CD4-positive, alpha-beta T cell treated with Interleukin-6 for 4 hours (primary cell): Measurements from ENCODE around the gene DCAF11.

Source experiments
- DNase-seq: peaks from one replicate; pipeline ENCODE4 v3.0.0-alpha.2; 2020; ENCODE audit warnings: mixed read lengths

Gene DCAF11

DNA sequence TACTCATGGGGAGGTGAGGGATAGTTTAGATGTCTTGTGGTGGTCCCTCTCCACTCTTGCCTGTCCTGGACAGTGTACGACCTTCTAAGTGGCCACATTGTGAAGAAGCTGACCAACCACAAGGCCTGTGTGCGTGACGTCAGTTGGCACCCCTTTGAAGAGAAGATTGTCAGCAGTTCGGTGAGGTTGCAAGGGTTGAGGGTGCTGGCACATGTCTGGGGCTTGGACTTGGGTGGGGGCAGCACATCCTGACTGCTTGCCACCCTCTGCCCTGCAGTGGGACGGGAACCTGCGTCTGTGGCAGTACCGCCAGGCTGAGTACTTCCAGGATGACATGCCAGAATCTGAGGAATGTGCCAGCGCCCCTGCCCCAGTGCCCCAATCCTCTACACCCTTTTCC, 8.3 kb downstream of the DCAF11 start:
- no peak for DNase-seq

DNA sequence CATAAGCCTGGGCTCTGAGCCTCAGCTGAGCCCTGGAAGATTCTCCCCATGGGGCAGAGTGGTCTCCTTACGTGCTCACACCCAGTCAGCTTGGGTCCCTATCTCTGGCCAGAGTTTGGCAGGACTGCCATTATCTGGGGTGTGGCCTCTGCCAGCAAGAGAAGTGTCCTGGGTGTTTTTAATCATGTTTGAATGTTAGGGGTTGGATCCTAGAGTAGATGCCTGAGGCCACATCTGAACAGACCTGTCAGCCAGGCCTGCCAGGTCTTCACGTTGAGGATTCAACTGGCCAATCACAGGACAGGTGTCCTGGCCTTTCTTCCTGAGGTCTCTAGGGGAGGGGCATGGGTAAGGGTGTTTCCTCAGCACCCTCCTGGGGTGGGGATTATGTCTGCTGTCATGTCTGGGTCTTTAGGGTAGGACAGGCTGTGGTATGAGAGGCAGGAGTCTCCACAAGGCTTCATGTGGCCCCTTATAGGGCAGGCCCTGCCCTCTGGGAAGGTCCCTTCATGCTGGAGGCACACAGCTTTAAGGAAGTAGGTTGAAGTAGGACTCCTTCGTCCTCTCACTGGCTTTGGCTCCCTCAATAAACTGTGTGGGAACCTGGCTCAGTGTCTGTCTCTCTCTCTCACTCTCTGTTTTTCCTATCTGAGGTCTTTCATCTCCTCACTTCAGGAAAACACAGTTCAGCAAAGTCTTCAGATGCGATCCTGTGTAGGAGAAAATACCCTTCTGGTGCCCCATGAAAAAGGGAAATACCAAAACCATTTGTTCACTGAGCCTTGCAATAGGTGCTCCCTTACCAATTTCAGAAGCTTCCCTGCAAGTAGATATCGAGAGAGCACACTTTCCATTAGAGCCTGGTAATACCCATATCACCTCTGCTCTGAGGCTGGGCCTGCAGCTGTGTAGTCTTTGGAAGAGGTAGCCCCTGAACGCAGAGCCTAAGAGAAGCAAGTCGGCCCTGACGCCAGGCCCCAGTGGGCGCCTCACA, 9.1 kb downstream of the DCAF11 start:
- no peak for DNase-seq

DNA sequence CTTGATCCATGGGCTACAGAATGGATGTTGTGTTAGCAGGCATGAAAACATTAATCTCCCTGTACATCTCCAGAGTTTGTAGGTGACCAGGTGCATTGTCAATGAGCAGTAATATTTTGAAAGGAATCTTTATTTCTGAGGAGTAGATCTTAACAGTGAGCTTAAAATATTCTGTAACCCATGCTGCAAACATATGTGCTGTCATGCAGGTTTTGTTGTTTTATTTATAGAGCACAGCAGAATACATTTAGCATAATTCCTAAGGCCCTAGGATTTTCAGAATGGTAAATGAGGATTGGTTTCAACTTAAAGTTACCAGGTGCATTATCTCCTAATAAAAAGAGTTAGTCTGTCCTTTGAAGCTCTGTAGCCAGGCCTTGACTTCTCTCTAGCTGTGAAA, 12.4 kb downstream of the DCAF11 start:
- no peak for DNase-seq

DNA sequence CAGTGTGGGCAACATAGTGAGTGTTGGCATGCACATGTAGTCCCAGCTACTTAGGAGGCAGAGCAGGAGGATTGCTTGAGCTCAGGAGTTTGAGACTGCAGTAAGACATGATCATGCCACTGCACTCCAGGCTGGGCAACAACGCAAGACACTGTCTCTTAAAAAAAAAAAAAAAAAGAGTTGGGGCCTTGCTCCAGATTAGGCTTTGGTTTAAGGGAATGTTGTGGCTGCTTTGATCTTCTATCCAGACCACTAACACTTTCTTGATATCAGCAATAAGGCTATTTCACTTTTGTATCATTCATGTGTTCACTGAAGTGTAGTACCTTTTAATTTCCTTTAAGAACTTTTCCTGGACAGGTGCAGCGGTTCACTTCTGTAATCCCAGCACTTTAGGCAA, 13.1 kb downstream of the DCAF11 start:
- DNase-seq: no peak

DNA sequence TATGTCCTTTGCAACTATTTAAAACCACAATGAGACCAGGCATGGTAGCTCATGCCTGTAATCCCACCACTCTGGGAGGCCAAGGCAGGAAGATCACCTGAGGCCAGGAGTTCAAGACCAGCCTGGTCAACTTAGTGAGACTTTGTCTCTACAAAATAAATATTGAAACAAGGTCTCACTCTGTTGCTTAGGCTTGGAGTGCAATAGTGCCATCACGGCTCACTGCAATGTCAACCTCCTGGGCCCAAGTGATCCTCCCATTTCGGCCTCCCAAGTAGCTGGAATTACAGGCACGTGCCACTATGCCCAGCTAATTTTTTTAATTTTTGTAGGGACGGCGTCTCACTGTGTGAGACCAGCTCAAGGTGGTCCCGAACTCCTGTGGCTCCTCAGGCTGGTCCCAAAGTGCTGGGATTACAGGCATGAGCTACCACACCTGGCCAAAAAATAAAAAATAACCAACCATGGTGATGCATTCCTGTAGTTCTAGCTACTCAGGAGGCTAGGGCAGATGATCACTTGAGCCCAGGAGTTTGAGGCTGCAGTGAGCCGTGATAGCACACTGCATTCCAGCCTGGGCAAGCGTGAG, 14.9 kb downstream of the DCAF11 start:
- DNase-seq: no peak

DNA sequence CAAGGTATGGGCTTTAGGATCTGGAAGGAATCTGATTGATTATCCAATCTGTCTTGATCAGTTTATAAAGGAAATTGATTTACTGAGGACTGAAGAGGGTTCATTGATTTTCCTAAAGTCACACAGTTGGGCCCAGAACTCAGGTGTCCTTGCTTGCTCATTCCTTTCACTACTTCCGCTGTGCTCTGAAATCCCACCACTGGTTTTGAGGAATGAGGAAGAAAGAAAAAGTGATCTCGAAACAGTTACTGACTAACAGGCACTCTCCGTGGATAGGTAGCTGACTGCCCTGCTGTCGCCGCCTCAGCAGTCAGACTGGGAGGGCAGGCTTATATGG, 15.8 kb downstream of the DCAF11 start, which contains the start of gene FITM1:
TSS of gene FITM1 (plus strand) at position 280 of the 337 bp plus-strand sequence. CDS start 905 bp downstream, outside the sequence.
- DNase-seq: no peak

DNA sequence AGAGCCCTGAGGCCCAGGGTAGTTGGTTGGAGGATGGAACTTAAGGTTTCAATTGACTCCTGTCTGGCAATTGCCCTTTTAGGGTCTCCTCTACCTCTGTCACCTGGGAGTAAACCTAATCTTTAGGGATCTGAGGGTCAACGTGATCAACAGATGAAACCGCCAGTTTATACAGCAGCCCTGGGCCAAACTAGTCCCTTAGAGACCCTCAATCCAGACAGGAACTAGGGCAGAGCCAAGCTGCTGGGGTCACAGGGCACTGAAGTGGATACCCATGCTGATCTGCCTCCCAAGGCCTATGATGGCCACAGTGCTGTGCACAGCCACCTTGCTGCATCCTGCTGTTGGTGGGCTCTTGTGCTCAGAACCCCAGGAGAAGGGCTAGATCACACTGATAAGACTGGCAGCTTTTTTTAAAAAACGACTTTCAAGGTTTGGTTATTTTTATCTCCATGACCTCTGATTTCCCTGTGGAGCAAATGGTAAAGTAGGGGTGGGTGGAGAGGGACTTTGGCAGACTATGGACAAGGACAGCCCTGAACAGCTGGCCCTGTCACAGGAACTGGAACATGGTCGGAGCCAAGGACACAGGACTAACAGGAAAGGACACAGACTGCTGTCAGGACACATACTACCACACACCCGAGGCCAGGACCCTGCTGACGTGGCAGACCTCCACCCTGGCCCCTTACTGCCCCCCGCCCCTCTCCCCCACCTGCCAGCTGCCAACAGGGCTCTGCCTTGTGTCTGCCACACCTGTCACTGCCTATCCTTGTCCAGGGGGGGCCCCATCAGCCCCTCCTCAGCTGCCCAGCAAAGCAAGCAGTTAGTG, 16.4 kb downstream of the DCAF11 start:
- no peak for DNase-seq

DNA sequence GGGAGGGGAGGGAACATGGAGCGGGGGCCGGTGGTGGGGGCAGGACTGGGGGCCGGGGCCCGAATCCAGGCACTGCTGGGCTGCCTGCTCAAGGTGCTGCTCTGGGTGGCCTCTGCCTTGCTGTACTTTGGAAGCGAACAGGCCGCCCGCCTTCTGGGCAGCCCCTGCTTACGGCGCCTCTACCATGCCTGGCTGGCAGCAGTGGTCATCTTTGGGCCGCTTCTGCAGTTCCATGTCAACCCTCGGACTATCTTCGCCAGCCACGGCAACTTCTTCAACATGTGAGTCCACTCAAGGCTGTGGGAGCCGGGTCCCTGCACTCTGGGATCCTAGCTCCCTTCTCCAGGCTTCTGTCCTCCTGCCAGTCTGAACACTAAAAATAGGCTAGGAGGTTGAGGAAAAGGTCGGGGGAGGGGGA, 17.0 kb downstream of the DCAF11 start:
- no peak for DNase-seq

DNA sequence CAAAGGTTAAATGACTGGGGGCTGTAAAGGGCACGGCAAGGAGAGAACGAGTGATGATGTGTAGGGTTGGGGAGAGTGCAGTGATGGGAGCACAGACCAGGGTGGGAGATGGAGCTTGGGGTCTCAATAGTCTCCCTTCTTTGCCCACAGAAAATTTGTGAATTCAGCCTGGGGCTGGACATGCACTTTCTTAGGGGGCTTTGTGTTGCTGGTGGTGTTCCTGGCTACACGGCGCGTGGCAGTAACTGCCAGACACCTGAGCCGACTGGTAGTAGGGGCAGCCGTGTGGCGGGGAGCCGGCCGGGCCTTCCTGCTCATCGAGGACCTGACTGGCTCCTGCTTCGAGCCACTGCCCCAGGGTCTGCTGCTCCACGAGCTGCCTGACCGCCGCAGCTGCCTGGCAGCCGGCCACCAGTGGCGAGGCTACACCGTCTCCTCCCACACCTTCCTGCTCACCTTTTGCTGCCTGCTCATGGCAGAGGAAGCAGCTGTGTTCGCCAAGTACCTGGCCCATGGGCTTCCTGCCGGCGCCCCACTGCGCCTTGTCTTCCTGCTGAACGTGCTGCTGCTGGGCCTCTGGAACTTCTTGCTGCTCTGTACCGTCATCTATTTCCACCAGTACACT, 17.6 kb downstream of the DCAF11 start:
- peak; percentile 70 for DNase-seq

DNA sequence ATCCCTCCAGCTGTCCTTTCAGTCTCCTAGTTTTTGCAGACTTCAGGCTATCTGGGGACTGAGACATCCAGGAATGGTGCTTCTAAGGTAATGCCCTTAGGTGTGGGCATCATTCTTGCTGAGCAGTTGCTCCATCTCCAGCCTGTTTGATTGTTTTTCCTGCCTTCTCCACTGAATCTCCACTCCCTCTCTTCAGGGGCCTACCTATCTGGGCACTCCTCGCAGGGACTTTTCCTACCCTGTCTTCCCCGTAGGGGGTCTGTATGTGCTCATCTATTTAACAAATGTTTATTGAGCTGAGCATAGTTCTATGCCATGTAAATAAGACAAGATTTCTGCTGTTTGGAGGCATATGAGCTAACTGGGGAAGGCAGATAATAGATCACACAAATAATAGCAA, 18.4 kb downstream of the DCAF11 start:
- DNase-seq: no peak

DNA sequence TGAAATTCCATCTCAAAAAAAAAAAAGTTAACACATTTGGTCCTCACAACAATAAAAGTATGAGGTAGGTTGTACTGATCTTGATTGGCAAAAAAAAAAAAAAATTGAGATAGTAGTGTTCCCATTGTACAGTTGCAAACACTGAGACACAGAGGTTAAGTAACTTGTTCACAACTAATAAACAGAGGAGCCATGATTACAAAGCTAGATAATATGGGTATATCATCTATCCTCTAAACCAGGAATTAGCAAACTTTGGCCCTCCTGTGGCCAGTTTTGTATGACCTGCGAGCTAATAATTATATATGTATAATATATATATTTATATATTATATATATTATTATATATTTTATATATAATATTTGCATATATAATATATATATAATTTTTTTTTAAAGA, 19.2 kb downstream of the DCAF11 start:
- no peak for DNase-seq

DNA sequence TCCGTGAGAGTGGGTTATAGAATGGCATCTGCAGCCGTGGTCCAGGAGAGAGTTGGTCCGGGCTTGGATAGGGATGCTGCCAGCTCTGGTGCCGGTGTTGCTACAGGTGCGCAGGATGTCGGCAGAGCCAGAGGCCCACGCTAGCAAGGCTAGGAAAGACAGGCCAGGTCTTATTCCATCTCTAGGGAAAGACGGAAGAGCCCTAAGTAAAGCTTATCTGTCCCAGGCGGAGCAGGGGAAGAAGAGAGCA, 20.9 kb downstream of the DCAF11 start:
- no peak for DNase-seq

DNA sequence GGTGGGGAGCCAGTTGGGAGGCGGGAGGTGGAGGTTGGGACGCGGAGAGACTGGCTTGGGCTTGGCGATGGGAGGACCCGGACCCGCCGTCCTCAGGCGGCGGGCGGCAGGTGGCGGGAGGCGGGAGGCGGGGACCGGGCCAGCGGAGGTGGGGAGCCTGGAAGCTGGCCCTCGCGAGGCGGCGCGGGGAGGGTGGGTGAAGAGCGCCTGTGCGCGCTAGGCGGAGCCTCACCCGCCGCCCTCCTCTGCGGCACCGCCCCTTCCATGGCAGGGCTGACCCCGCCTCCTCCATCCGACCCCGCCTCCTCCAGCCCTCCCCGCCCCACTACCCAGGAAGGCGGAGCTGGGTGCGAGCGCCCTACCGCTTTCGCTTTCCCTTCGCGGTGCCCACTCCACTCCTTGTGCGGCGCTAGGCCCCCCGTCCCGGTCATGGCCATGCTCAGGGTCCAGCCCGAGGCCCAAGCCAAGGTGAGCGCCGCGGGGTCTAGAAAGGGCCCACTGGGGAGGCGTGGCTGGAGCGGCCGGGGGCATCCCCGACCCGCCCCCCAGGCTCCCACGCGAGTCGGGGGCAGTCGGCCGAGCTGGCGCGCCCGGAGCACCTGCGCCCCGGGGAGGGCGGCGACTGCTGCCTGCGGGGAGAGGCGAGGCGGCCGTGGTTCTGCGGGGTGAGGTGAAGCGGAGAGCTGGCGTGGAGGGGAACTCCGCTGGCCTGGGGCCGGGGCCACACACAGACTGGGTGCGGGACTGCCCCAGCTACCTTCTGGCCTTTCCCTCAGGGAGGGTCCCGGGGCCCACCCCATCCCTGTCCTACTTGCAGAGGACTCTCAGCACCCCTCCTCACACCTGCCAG, 21.5 kb downstream of the DCAF11 start, which contains the start of gene PSME1:
TSS of gene PSME1 (plus strand) at position 361 of the 850 bp plus-strand sequence. CDS start at position 430, 69 bp downstream.
- peak; percentile 94 for DNase-seq

DNA sequence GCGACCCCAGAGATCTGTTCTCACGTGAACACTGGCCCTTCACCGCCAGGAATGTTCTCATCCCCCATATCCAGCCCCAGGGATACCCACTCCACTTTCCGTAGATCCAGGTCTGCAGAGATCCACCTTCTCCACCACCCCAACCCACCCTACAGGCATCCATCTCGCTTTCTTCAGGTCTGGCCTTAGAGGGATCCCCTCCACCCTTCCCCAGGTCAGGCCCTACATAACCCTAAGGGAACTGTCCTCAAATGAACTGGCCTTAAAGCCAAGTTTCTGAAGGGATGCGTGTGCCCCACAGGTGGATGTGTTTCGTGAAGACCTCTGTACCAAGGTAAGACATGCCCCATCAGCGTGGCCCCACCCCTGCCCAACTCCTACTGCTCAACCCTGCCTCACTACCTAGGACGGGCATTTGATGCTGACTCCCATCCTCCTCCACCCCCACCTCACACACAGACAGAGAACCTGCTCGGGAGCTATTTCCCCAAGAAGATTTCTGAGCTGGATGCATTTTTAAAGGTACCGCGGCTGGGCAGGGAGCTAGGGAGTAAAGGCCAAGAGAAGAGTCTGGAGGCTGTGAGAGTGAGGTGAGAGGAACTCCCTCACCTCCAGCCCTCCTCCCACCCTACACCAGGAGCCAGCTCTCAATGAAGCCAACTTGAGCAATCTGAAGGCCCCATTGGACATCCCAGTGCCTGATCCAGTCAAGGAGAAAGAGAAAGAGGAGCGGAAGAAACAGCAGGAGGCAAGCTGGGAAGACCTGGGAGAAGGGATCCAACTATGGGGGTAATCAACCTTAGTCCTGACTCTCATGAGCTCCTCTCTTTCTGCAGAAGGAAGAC, 22.3 kb downstream of the DCAF11 start:
- DNase-seq: peak; percentile 25

DNA sequence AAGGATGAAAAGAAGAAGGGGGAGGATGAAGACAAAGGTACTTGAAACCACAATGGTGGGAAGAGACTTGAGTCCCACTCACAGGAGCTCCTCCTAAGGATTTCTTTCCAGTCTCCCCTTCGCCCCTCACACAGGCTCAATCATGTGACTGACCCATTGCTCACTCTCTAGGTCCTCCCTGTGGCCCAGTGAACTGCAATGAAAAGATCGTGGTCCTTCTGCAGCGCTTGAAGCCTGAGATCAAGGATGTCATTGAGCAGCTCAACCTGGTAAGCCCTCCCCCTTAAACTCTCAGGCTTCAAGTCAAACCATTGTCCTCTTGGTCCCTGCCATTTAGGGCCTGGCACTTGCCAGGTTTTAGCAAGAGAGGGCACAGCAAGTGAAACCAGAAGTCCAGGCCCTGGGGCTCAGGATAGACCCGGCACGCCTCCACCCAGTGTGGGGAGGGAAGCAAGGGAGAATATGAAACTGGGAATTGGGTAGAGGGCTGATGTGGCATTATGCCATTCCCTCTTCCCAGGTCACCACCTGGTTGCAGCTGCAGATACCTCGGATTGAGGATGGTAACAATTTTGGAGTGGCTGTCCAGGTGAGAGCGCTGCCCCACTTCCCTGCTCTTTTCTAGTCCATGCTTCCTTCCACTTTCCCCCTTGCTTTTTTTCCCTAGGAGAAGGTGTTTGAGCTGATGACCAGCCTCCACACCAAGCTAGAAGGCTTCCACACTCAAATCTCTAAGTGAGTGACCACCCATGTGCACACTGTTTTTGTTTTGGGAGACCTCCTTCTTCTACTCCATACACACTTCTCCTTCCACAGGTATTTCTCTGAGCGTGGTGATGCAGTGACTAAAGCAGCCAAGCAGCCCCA, 23.2 kb downstream of the DCAF11 start:
- no peak for DNase-seq

DNA sequence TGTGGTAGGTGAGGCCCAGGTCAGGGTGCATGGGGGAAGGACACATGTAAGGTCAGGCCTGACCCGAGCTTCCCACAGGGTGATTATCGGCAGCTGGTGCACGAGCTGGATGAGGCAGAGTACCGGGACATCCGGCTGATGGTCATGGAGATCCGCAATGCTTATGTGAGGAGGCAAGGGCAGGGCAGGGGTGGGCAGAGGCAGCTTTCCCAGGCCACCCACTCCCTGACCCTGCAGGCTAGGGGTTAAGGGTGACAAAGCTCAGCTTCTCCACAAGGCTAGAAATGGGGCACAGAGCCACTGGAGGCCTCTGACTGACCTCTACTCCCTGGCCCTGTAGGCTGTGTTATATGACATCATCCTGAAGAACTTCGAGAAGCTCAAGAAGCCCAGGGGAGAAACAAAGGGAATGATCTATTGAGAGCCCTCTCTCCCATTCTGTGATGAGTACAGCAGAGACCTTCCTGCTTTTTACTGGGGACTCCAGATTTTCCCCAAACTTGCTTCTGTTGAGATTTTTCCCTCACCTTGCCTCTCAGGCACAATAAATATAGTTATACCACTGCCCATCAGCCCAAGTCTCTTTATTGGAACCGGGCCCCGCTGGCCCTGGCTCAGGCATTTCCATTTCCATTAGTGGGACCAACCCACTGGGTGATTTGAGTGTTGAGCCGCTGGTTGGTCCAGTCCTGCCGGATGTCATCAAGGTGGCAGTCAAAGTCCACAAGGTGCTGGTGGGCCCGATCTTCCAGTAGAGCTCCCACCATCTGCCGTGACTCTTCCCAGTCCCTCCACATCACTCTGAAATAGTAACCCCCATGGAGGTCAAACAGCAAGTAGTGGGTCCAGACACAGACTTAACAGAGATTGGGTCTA, 24.1 kb downstream of the DCAF11 start:
- no peak for DNase-seq

DNA sequence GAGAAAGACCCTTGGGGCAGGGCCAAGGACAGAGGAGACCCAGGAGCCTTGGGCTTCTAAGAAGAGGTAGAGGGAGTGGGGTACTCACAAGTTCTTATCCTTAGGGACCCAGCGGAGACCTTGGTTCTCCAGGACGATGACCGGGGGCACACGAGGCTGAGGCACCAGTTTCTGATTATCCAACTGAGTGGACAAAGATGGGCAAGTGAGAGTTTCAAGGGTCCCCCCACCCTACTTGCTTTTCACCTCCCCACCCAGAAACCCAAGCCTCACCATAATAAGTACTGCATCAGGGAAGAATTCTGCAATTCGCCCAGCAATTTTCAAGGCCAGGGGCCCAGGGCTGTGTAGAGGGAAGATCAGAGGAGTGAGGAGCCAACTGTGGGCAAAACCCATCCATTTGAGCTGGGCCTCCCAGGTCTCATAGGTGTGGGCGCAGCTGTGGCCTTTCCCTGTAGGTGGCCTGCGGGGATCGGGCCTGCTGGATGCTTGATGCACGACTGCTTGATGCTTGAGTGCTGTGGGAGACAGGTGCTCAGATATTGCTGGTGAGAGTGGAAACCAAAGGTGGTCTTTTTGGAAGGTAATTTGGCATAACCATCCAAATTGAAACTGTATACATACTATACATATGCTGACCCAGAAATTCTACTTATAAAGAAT, 24.8 kb downstream of the DCAF11 start:
- DNase-seq: peak; percentile 12

DNA sequence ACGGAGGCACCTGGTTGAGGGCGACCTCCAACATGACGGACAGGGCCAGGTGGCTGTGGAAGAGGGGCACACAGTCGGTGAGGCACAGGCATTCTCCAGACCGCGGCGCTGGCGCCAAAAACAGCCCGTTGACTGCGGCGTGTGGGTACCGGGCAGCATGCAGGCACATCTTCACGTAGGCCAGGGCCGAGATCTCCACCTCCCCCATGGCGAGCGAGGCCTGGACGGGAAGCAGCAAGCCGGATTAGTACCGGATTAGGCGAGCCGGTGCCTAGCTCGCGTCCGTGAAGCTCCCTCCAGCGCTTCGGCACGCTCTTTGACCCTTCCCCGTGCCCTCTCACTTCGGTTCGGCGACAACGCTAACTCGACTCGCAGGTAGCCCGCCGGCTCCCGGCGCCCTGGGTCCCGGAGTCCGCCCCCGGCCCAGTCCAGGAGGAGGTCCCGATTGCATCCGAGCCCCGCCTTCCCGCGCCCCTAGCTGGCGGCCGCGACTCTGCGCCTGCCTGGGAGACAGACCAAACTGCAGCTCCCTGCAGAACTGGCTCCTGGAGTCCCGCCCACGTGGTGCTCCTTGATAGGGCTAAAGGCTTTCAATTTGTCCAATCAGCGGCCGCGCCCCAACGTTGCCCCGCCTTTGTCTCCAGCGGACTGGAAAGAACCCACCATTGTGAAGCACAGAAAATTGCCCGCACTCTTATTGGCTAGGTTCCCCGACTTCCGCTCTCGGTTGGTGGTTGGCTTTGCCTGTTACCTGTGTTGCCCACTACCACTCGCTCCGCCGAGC, 26.7 kb downstream of the DCAF11 start, which contains the start of gene EMC9:
TSS of gene EMC9 (minus strand) at position 495 of the 784 bp plus-strand sequence. CDS start at position 208, 287 bp downstream.
- peak; percentile 100 for DNase-seq
